Measurements from ENCODE around the gene G3BP2. TPM values are rescaled to one million over a fixed set of nuclear protein-coding genes. Genes with fewer than 3 reads are reported as not detected.

The G3BP2 gene
- total and polyA plus RNA-seq, 2 of the 8 experiments (the other 6 are each of a cell fraction or from before 2014, with no cell fraction given), result 83.7 to 378 TPM

GRCh38 chr4:75714011-75714410 lies 40.8 kb upstream of the G3BP2 start:
- peaks cover 9 to 88% of the 10 kb centered on the region in 2 experiments for H3K79me2 ChIP-seq (ENCODE audit: control insufficient read depth in 1 of 2, insufficient read depth in 2 of 2, low read length in 2 of 2)
- peaks cover 14% of the 10 kb centered on the region; the same call in 1 of the 2 replicates for H3K79me1 ChIP-seq (ENCODE audit: low read depth, low read length)
- peaks cover 0 to 2% of the 10 kb centered on the region in 2 experiments for H4K20me1 ChIP-seq (replicated peaks in 1 of 2; ENCODE audit: control insufficient read depth in 1 of 2, insufficient read depth in 2 of 2, low read length in 2 of 2)
- no peak overlapping the region for H3K4ac ChIP-seq (replicated peaks; ENCODE audit: insufficient read length, low read depth, low read length)
- CTCF ChIA-PET (ENCODE audit: partially characterized antibody), result interaction anchor here (0.6 to 8.2 kb wide), 4 partner anchors 8 to 69 kb away, joined by 4 to 78 read pairs (median 5); partner anchors contain the start of gene USO1
- H3K23ac ChIP-seq (ENCODE audit: insufficient read length), result no peak overlapping the region
- DNase-seq (ENCODE audit: low read depth in 1 of 2, low spot score in 2 of 2) (no peak), FAIRE-seq (no peak)
- H2BK12ac ChIP-seq (ENCODE audit: low read depth, low read length), result no peak overlapping the region
- H3K4me2 ChIP-seq (ENCODE audit: insufficient read depth in 1 of 2, low read depth in 2 of 2, low read length in 2 of 2), result no peak overlapping the region
- H2BK20ac ChIP-seq (ENCODE audit: low read length), result no peak overlapping the region
- no peak overlapping the region for H3K18ac ChIP-seq (ENCODE audit: extremely low read depth, low read length)
- POLR2A ChIA-PET (ENCODE audit: partially characterized antibody), result interaction anchor here (3.4 to 5.4 kb wide), 3 partner anchors 9 to 45 kb away, joined by 13 to 47 read pairs (median 35); partner anchors contain the start of gene USO1
- no peak overlapping the region for H4K5ac ChIP-seq (ENCODE audit: insufficient read length, low read depth, low read length)
- no peaks in the 10 kb centered on the region; a peak in 2 of 7 replicates for H3K4me1 ChIP-seq (replicated peaks in 1 of 4; ENCODE audit: control insufficient read depth in 3 of 4, insufficient read depth in 4 of 4, low read length in 3 of 4)
- H2BK120ac ChIP-seq (replicated peaks; ENCODE audit: low read depth, low read length), result no peak overlapping the region
- no peak overlapping the region for H3K56ac ChIP-seq (replicated peaks; ENCODE audit: insufficient read length, low read depth, low read length)
- no peak overlapping the region for H4K8ac ChIP-seq (ENCODE audit: extremely low read depth, insufficient read depth, low read length)
- H2BK5ac ChIP-seq (ENCODE audit: low read depth, low read length), result no peak overlapping the region
- WGBS, 2 experiments (ENCODE audit: extremely low coverage in 1 of 2, insufficient coverage in 1 of 2, insufficient read length in 1 of 2, insufficient replicate concordance in 2 of 2, low coverage in 1 of 2, low lambda C conversion rate in 2 of 2, missing lambda C conversion rate in 1 of 2), result 98% methylated on average over 4 of the region's 4 CpGs; no CpG with 5 or more reads in 1 of the 2 experiments
- no peak overlapping the region for H4K91ac ChIP-seq (replicated peaks; ENCODE audit: insufficient read length, low read length)
- TF ChIP-seq SIN3A (conservative IDR thresholded peaks at IDR 0.05 in 1 of 2, IDR thresholded peaks at IDR 0.05 in 1 of 2; ENCODE audit: low read depth in 1 of 2, low read length in 2 of 2) (no peak), TAF7 (optimal IDR thresholded peaks at IDR 0.05; ENCODE audit: borderline replicate concordance, low read depth, low read length) (no peak), HDAC6 (IDR thresholded peaks at IDR 0.05; ENCODE audit: low read depth, low read length) (no peak), CHD2 (IDR thresholded peaks at IDR 0.05; ENCODE audit: low read length) (no peak)
- TF ChIP-seq, protein P1, sequence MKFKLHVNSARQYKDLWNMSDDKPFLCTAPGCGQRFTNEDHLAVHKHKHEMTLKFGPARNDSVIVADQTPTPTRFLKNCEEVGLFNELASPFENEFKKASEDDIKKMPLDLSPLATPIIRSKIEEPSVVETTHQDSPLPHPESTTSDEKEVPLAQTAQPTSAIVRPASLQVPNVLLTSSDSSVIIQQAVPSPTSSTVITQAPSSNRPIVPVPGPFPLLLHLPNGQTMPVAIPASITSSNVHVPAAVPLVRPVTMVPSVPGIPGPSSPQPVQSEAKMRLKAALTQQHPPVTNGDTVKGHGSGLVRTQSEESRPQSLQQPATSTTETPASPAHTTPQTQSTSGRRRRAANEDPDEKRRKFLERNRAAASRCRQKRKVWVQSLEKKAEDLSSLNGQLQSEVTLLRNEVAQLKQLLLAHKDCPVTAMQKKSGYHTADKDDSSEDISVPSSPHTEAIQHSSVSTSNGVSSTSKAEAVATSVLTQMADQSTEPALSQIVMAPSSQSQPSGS (IDR thresholded peaks at IDR 0.05; ENCODE audit: low read length), result no peak
- no peaks in the 10 kb centered on the region for H3K23me2 ChIP-seq (ENCODE audit: low read depth, low read length)
- H2AFZ ChIP-seq (ENCODE audit: low read length), result no peak overlapping the region
- no peak overlapping the region for H2AK5ac ChIP-seq (ENCODE audit: low read depth, low read length)
- H3K27me3 ChIP-seq (replicated peaks in 1 of 4; ENCODE audit: control insufficient read depth in 3 of 4, extremely low read depth in 1 of 4, insufficient read depth in 3 of 4, low read length in 3 of 4), result no peaks in the 10 kb centered on the region
- H3K14ac ChIP-seq (ENCODE audit: insufficient read length), result no peak overlapping the region
- H3K9ac ChIP-seq (replicated peaks in 1 of 4; ENCODE audit: extremely low read depth in 1 of 4, low read depth in 3 of 4, low read length in 3 of 4), result no peak overlapping the region
- H3K27ac ChIP-seq (ENCODE audit: low read depth, low read length), result no peak overlapping the region
- peaks cover 0 to 27% (median 8%) of the 10 kb centered on the region in 4 experiments; a peak in 6 of 8 replicates for H3K36me3 ChIP-seq (ENCODE audit: control insufficient read depth in 2 of 4, insufficient read depth in 4 of 4, low read length in 3 of 4)
- no peaks in the 10 kb centered on the region for H3K9me3 ChIP-seq (ENCODE audit: insufficient read depth in 2 of 2, low read depth in 1 of 2, low read length in 1 of 2)
- H2BK15ac ChIP-seq (ENCODE audit: low read length), result no peak overlapping the region
- no peak overlapping the region for H3K4me3 ChIP-seq (ENCODE audit: extremely low read depth in 1 of 4, insufficient read depth in 2 of 4, low read depth in 3 of 4, low read length in 4 of 4)
